ENCODE results near the gene TUFT1.
A peak's percentile ranks its signal among the peaks of the same experiment; 100 is the strongest.

TUFT1 gene

DNA sequence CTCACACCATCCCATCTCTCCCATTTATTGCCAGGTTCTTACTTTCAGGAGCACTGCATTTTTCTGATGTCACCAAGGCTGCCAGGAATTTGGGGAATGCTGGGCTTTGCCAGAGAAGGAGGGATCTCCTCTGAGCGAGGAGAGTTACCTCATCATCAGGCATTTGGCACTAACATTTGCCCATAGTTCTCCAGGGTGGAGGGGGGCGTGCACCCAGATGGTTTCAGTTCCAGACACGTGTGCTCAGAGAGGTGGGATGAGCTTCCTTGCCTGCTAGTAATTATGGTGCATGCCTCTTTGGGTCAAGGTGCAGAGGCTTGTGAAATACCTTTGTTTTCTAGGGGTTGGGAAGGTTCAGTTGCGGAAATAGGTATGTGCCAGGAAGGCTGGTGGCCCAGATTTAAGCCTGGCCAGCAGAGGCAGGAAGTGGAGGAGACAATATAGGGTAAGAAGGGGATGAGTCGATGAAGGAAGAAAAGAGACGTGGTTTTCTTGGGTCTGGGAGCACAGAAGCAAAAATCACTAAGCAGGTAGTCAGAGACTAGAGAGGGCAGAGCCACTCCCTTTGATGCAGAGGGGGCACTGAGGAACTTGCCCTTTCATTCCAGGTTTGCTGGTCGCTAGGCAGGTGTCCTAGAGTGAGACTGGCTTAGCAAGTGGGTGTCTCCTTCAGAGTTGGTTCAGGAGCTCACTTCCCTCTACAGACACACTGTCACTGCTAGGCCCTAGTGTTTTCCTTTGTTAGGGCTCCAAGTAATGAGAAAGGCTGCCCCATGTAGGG lies 7.2 kb downstream of the TUFT1 start:
- Histone ChIP-seq H3K27ac (ENCODE audit: insufficient read depth, low read length, poor library complexity, severe bottlenecking) (no peak overlapping the region), H3K4me3 (ENCODE audit: insufficient read depth, low read depth, low read length, poor library complexity, severe bottlenecking) (no peak overlapping the region)

GRCh38 chr1:151547900-151548230 lies 7.8 kb downstream of the TUFT1 start:
- Histone ChIP-seq H3K36me3 (ENCODE audit: control insufficient read depth, insufficient read depth, low read length) (no peaks in the 10 kb centered on the region), H3K9me3 (ENCODE audit: control insufficient read depth, low read length) (no peaks in the 10 kb centered on the region), H3K4me3 (ENCODE audit: insufficient read depth, low read depth, low read length, poor library complexity, severe bottlenecking) (no peak overlapping the region), H3K27ac (ENCODE audit: insufficient read depth, low read length, poor library complexity, severe bottlenecking) (no peak overlapping the region), H3K27me3 (replicated peaks; ENCODE audit: control insufficient read depth, insufficient read depth, low read length, poor library complexity, severe bottlenecking) (no peaks in the 10 kb centered on the region), H3K4me1 (ENCODE audit: control insufficient read depth, insufficient read depth, low read length, poor library complexity, severe bottlenecking) (no peaks in the 10 kb centered on the region)
- DNase-seq = no peak

More for the DNA sequence above, 7.2 kb downstream of the TUFT1 start:
- Histone ChIP-seq H3K9me3 (ENCODE audit: control insufficient read depth, low read length) (no peaks in the 10 kb centered on the region), H3K27me3 (replicated peaks; ENCODE audit: control insufficient read depth, insufficient read depth, low read length, poor library complexity, severe bottlenecking) (no peaks in the 10 kb centered on the region), H3K36me3 (ENCODE audit: control insufficient read depth, insufficient read depth, low read length) (no peaks in the 10 kb centered on the region), H3K4me1 (ENCODE audit: control insufficient read depth, insufficient read depth, low read length, poor library complexity, severe bottlenecking) (no peaks in the 10 kb centered on the region)
- no peak for DNase-seq

- no peaks in the 10 kb centered on the region for H3K36me3 ChIP-seq (ENCODE audit: control insufficient read depth, insufficient read depth, low read length)
- no peak overlapping the region for H3K4me3 ChIP-seq (ENCODE audit: insufficient read depth, low read depth, low read length, poor library complexity, severe bottlenecking)
- no peaks in the 10 kb centered on the region for H3K9me3 ChIP-seq (ENCODE audit: control insufficient read depth, low read length)
- no peaks in the 10 kb centered on the region for H3K4me1 ChIP-seq (ENCODE audit: control insufficient read depth, insufficient read depth, low read length, poor library complexity, severe bottlenecking)
- DNase-seq = no peak
- H3K27ac ChIP-seq (ENCODE audit: insufficient read depth, low read length, poor library complexity, severe bottlenecking) = no peak overlapping the region
- no peaks in the 10 kb centered on the region for H3K27me3 ChIP-seq (replicated peaks; ENCODE audit: control insufficient read depth, insufficient read depth, low read length, poor library complexity, severe bottlenecking)
Measured at GRCh38 chr1:151549199-151549598, 9.1 kb downstream of the TUFT1 start.

DNA sequence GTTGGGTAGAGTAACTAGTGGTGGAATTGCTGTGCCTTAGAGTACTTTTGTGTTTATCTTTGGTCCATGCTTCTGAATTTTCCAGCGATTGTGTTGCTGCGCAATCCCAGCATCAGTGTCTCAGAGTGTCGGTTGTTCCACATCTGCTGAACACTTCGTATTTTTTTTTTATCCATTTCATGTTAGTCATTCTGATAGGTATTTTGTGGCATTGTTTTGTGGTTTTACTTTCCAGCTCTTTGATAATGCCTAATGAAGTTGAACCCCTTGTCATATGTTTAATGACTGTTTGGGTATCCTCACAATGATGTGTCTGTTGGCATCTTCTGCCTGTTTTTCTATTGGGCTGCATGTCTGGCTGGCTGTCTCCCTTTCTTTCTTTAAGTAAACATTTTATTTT lies 13.6 kb downstream of the TUFT1 start:
- Histone ChIP-seq H3K36me3 (ENCODE audit: control insufficient read depth, insufficient read depth, low read length) (no peaks in the 10 kb centered on the region), H3K4me1 (ENCODE audit: control insufficient read depth, insufficient read depth, low read length, poor library complexity, severe bottlenecking) (no peaks in the 10 kb centered on the region), H3K27ac (ENCODE audit: insufficient read depth, low read length, poor library complexity, severe bottlenecking) (no peak overlapping the region), H3K4me3 (ENCODE audit: insufficient read depth, low read depth, low read length, poor library complexity, severe bottlenecking) (no peak overlapping the region), H3K9me3 (ENCODE audit: control insufficient read depth, low read length) (no peaks in the 10 kb centered on the region), H3K27me3 (replicated peaks; ENCODE audit: control insufficient read depth, insufficient read depth, low read length, poor library complexity, severe bottlenecking) (no peaks in the 10 kb centered on the region)
- no peak for DNase-seq

GRCh38 chr1:151556052-151556451 lies 15.9 kb downstream of the TUFT1 start:
- no peak for DNase-seq
- no peak overlapping the region for H3K4me3 ChIP-seq (ENCODE audit: insufficient read depth, low read depth, low read length, poor library complexity, severe bottlenecking)
- H3K9me3 ChIP-seq (ENCODE audit: control insufficient read depth, low read length) = no peaks in the 10 kb centered on the region
- no peaks in the 10 kb centered on the region for H3K4me1 ChIP-seq (ENCODE audit: control insufficient read depth, insufficient read depth, low read length, poor library complexity, severe bottlenecking)
- H3K27me3 ChIP-seq (replicated peaks; ENCODE audit: control insufficient read depth, insufficient read depth, low read length, poor library complexity, severe bottlenecking) = no peaks in the 10 kb centered on the region
- no peaks in the 10 kb centered on the region for H3K36me3 ChIP-seq (ENCODE audit: control insufficient read depth, insufficient read depth, low read length)
- H3K27ac ChIP-seq (ENCODE audit: insufficient read depth, low read length, poor library complexity, severe bottlenecking) = no peak overlapping the region

GRCh38 chr1:151562661-151563060 lies 22.6 kb downstream of the TUFT1 start:
- Histone ChIP-seq H3K27me3 (replicated peaks; ENCODE audit: control insufficient read depth, insufficient read depth, low read length, poor library complexity, severe bottlenecking) (no peaks in the 10 kb centered on the region), H3K9me3 (ENCODE audit: control insufficient read depth, low read length) (no peaks in the 10 kb centered on the region), H3K27ac (ENCODE audit: insufficient read depth, low read length, poor library complexity, severe bottlenecking) (no peak overlapping the region), H3K4me3 (ENCODE audit: insufficient read depth, low read depth, low read length, poor library complexity, severe bottlenecking) (no peak overlapping the region), H3K36me3 (ENCODE audit: control insufficient read depth, insufficient read depth, low read length) (no peaks in the 10 kb centered on the region), H3K4me1 (ENCODE audit: control insufficient read depth, insufficient read depth, low read length, poor library complexity, severe bottlenecking) (no peaks in the 10 kb centered on the region)
- no peak for DNase-seq

DNA sequence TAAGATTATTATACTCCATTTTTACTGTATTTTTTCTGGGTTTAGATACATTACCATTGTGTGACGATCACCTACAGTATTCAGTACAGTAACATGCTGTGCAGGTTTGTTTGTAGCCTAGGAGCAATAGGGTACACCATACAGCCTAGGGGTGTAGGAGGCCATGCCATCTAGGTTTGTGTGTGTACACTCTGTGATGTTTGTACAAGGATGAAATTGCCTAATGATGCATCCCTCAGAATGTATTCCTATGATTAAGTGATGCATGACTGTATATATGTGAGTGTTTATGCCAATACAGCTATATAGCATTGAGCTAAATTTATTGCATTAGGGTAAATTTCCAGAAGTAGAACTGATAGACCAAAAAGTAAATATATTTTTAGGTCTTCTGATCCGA lies 23.3 kb downstream of the TUFT1 start:
- H3K36me3 ChIP-seq (ENCODE audit: control insufficient read depth, insufficient read depth, low read length) = no peaks in the 10 kb centered on the region
- DNase-seq = no peak
- no peaks in the 10 kb centered on the region for H3K9me3 ChIP-seq (ENCODE audit: control insufficient read depth, low read length)
- H3K4me3 ChIP-seq (ENCODE audit: insufficient read depth, low read depth, low read length, poor library complexity, severe bottlenecking) = no peak overlapping the region
- H3K27ac ChIP-seq (ENCODE audit: insufficient read depth, low read length, poor library complexity, severe bottlenecking) = no peak overlapping the region
- no peaks in the 10 kb centered on the region for H3K4me1 ChIP-seq (ENCODE audit: control insufficient read depth, insufficient read depth, low read length, poor library complexity, severe bottlenecking)
- H3K27me3 ChIP-seq (replicated peaks; ENCODE audit: control insufficient read depth, insufficient read depth, low read length, poor library complexity, severe bottlenecking) = no peaks in the 10 kb centered on the region

GRCh38 chr1:151565502-151566189 lies 25.5 kb downstream of the TUFT1 start:
- Histone ChIP-seq H3K27ac (ENCODE audit: insufficient read depth, low read length, poor library complexity, severe bottlenecking) (no peak overlapping the region), H3K4me3 (ENCODE audit: insufficient read depth, low read depth, low read length, poor library complexity, severe bottlenecking) (no peak overlapping the region), H3K4me1 (ENCODE audit: control insufficient read depth, insufficient read depth, low read length, poor library complexity, severe bottlenecking) (no peaks in the 10 kb centered on the region), H3K9me3 (ENCODE audit: control insufficient read depth, low read length) (no peaks in the 10 kb centered on the region), H3K27me3 (replicated peaks; ENCODE audit: control insufficient read depth, insufficient read depth, low read length, poor library complexity, severe bottlenecking) (no peaks in the 10 kb centered on the region), H3K36me3 (ENCODE audit: control insufficient read depth, insufficient read depth, low read length) (no peaks in the 10 kb centered on the region)
- no peak for DNase-seq

- H3K36me3 ChIP-seq (ENCODE audit: control insufficient read depth, insufficient read depth, low read length) = no peaks in the 10 kb centered on the region
- no peak overlapping the region for H3K4me3 ChIP-seq (ENCODE audit: insufficient read depth, low read depth, low read length, poor library complexity, severe bottlenecking)
- no peak overlapping the region for H3K27ac ChIP-seq (ENCODE audit: insufficient read depth, low read length, poor library complexity, severe bottlenecking)
- H3K27me3 ChIP-seq (replicated peaks; ENCODE audit: control insufficient read depth, insufficient read depth, low read length, poor library complexity, severe bottlenecking) = no peaks in the 10 kb centered on the region
- no peaks in the 10 kb centered on the region for H3K9me3 ChIP-seq (ENCODE audit: control insufficient read depth, low read length)
- no peaks in the 10 kb centered on the region for H3K4me1 ChIP-seq (ENCODE audit: control insufficient read depth, insufficient read depth, low read length, poor library complexity, severe bottlenecking)
- DNase-seq = peak; percentile 17 to 41 (median 25)
Measured at GRCh38 chr1:151568626-151569088, 28.5 kb downstream of the TUFT1 start.

- H3K4me3 ChIP-seq (ENCODE audit: insufficient read depth, low read depth, low read length, poor library complexity, severe bottlenecking) = no peak overlapping the region
- no peak for DNase-seq
- no peaks in the 10 kb centered on the region for H3K27me3 ChIP-seq (replicated peaks; ENCODE audit: control insufficient read depth, insufficient read depth, low read length, poor library complexity, severe bottlenecking)
- H3K4me1 ChIP-seq (ENCODE audit: control insufficient read depth, insufficient read depth, low read length, poor library complexity, severe bottlenecking) = no peaks in the 10 kb centered on the region
- H3K36me3 ChIP-seq (ENCODE audit: control insufficient read depth, insufficient read depth, low read length) = no peaks in the 10 kb centered on the region
- no peaks in the 10 kb centered on the region for H3K9me3 ChIP-seq (ENCODE audit: control insufficient read depth, low read length)
- no peak overlapping the region for H3K27ac ChIP-seq (ENCODE audit: insufficient read depth, low read length, poor library complexity, severe bottlenecking)
Measured at GRCh38 chr1:151570819-151571218, 30.7 kb downstream of the TUFT1 start.
